Loucy (cell line): ENCODE measurements around the gene GAB2.

Source experiments
- H2AFZ ChIP-seq: fragments of 200-600 bp; sonication (generic); 2 replicates; pipeline ENCODE4 v1.6.0; 2016; ENCODE audit warnings: antibody characterized with exemption, mild to moderate bottlenecking, low read length, moderate library complexity
- H3F3A ChIP-seq: fragments of 200-600 bp; 2 replicates; pipeline ENCODE4 v1.6.0; 2016; ENCODE audit warnings: antibody characterized with exemption, low read depth, mild to moderate bottlenecking
- H3K27me3 ChIP-seq: fragments of 200-600 bp; sonication (generic); 2 replicates; pipeline ENCODE4 v1.6.1; 2014; ENCODE audit warnings: low read length, mild to moderate bottlenecking; ENCODE audit not compliant: insufficient read depth, poor library complexity, severe bottlenecking
- H3K36me3 ChIP-seq: fragments of 200-600 bp; sonication (generic); 2 replicates; pipeline ENCODE4 v1.6.1; 2016; ENCODE audit warnings: low read length; ENCODE audit not compliant: insufficient read depth
- H3K4me1 ChIP-seq: fragments of 200-600 bp; sonication (generic); 2 replicates; pipeline ENCODE4 v1.5.1; 2014; ENCODE audit warnings: low read length, mild to moderate bottlenecking; ENCODE audit not compliant: insufficient read depth, poor library complexity, severe bottlenecking
- H3K4me2 ChIP-seq: fragments of 200-600 bp; sonication (generic); 2 replicates; pipeline ENCODE4 v1.6.0; 2014; ENCODE audit warnings: antibody characterized with exemption, low read length, low read depth, mild to moderate bottlenecking; ENCODE audit not compliant: poor library complexity, severe bottlenecking
- H3K4me3 ChIP-seq: fragments of 200-600 bp; sonication (generic); 2 replicates; pipeline ENCODE4 v1.5.1; 2014; ENCODE audit warnings: low read length, mild to moderate bottlenecking, mixed read lengths; ENCODE audit not compliant: poor library complexity, severe bottlenecking
- H3K79me2 ChIP-seq: fragments of 200-600 bp; sonication (generic); 2 replicates; pipeline ENCODE4 v1.6.1; 2014; ENCODE audit warnings: low read length; ENCODE audit not compliant: insufficient read depth
- H3K9ac ChIP-seq: fragments of 200-600 bp; sonication (generic); 2 replicates; pipeline ENCODE4 v1.6.0; 2014; ENCODE audit warnings: mild to moderate bottlenecking, low read depth, low read length, moderate library complexity; ENCODE audit not compliant: poor library complexity, severe bottlenecking
- H3K9me2 ChIP-seq: fragments of 200-600 bp; sonication (generic); replicated peaks from 2 replicates; pipeline ENCODE4 v1.6.1; 2016; ENCODE audit warnings: low read depth, low read length, mixed read lengths
- H3K9me3 ChIP-seq: fragments of 200-600 bp; sonication (generic); 2 replicates; pipeline ENCODE4 v1.6.1; 2014; ENCODE audit warnings: mild to moderate bottlenecking, antibody characterized with exemption, low read length, low read depth; ENCODE audit not compliant: insufficient read depth
- H4K20me1 ChIP-seq: fragments of 200-600 bp; sonication (generic); 2 replicates; pipeline ENCODE4 v1.6.0; 2014; ENCODE audit warnings: antibody characterized with exemption, low read length, mild to moderate bottlenecking; ENCODE audit not compliant: insufficient read depth, poor library complexity, severe bottlenecking
- EZH2phosphoT487 ChIP-seq: fragments of 200-600 bp; IDR thresholded peaks from 2 replicates; pipeline ENCODE4 v1.6.1; 2018; ENCODE audit warnings: antibody characterized with exemption, mild to moderate bottlenecking, moderate library complexity, borderline replicate concordance
- TF ChIP-seq, protein P1 (sequence below): fragments of 200-600 bp; sonication (generic); conservative IDR thresholded peaks from 2 replicates; pipeline ENCODE4 v1.5.1; 2014; ENCODE audit warnings: mild to moderate bottlenecking, antibody characterized with exemption, low read length

Gene GAB2

GRCh38 chr11:78291503-78292108, 126.0 kb downstream of the GAB2 start:
- H3K36me3 ChIP-seq: no peaks in the 10 kb centered on the region
- TF ChIP-seq EZH2phosphoT487: no peak
- TF ChIP-seq, protein P1, sequence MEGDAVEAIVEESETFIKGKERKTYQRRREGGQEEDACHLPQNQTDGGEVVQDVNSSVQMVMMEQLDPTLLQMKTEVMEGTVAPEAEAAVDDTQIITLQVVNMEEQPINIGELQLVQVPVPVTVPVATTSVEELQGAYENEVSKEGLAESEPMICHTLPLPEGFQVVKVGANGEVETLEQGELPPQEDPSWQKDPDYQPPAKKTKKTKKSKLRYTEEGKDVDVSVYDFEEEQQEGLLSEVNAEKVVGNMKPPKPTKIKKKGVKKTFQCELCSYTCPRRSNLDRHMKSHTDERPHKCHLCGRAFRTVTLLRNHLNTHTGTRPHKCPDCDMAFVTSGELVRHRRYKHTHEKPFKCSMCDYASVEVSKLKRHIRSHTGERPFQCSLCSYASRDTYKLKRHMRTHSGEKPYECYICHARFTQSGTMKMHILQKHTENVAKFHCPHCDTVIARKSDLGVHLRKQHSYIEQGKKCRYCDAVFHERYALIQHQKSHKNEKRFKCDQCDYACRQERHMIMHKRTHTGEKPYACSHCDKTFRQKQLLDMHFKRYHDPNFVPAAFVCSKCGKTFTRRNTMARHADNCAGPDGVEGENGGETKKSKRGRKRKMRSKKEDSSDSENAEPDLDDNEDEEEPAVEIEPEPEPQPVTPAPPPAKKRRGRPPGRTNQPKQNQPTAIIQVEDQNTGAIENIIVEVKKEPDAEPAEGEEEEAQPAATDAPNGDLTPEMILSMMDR: no peak
- no peaks in the 10 kb centered on the region for H3K9me2 ChIP-seq
- H3K4me3 ChIP-seq: no peak overlapping the region
- H4K20me1 ChIP-seq: no peaks in the 10 kb centered on the region
- no peak overlapping the region for H3K4me2 ChIP-seq
- H3K79me2 ChIP-seq: no peaks in the 10 kb centered on the region
- H3K9ac ChIP-seq: no peak overlapping the region
- H3K4me1 ChIP-seq: no peaks in the 10 kb centered on the region
- no peaks in the 10 kb centered on the region for H3K27me3 ChIP-seq
- H3F3A ChIP-seq: no peaks in the 10 kb centered on the region
- no peaks in the 10 kb centered on the region for H3K9me3 ChIP-seq
- no peak overlapping the region for H2AFZ ChIP-seq

DNA sequence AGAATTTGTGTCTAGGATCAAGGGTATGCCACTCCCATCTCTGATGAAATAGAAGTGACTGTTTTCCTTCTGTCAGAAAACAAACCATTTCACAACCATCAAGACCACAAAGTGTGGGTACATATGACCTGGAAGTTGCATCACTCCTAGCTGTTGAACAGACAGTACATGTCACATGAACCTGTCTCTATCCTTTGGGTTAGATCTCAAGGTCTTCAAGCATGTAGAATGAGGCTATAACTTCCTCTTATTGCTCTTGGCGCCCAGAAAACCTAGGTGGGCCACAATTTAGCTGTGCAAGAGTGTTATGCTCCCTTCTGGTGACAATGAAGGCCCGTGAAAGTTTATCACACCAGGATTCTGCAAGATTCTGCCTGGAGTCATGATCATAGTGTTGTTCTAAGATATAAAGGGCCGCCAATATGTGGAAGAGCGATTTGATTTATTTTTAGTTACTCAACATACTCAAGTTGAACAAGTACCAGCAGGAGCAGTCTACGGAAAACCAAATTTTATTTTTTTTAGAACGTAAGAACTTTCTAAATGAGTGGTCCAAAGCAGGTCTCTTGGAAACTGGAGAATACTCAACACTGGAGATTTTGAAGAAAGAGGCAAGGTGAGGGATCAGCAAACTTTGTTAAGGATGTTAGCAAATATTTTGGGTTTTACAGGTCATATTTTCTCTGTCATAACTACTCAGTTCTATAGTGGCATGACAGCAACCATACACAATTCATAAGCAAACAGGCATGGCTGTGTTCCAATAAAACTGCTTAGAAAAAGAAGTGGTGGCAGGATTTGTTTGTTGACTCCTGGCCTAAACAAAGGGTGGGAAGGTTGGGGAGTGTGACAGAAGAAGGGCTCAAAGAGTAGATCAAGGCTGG, 127.1 kb downstream of the GAB2 start:
- no peaks in the 10 kb centered on the region for H3K79me2 ChIP-seq
- H3K27me3 ChIP-seq: no peaks in the 10 kb centered on the region
- no peaks in the 10 kb centered on the region for H3K9me2 ChIP-seq
- no peaks in the 10 kb centered on the region for H3K9me3 ChIP-seq
- no peak overlapping the region for H3K4me2 ChIP-seq
- H3K9ac ChIP-seq: no peak overlapping the region
- H3K36me3 ChIP-seq: no peaks in the 10 kb centered on the region
- no peaks in the 10 kb centered on the region for H4K20me1 ChIP-seq
- H3K4me1 ChIP-seq: no peaks in the 10 kb centered on the region
- no peaks in the 10 kb centered on the region for H3F3A ChIP-seq
- TF ChIP-seq EZH2phosphoT487: no peak
- TF ChIP-seq, protein P1: no peak
- no peak overlapping the region for H2AFZ ChIP-seq
- no peak overlapping the region for H3K4me3 ChIP-seq

GRCh38 chr11:78289552-78290292, 127.9 kb downstream of the GAB2 start:
- H3F3A ChIP-seq: no peaks in the 10 kb centered on the region
- no peaks in the 10 kb centered on the region for H3K4me1 ChIP-seq
- no peaks in the 10 kb centered on the region for H3K9me3 ChIP-seq
- H3K9ac ChIP-seq: no peak overlapping the region
- no peaks in the 10 kb centered on the region for H4K20me1 ChIP-seq
- TF ChIP-seq, protein P1: no peak
- no peak for TF ChIP-seq EZH2phosphoT487
- no peak overlapping the region for H3K4me2 ChIP-seq
- H3K36me3 ChIP-seq: no peaks in the 10 kb centered on the region
- H3K27me3 ChIP-seq: no peaks in the 10 kb centered on the region
- no peaks in the 10 kb centered on the region for H3K79me2 ChIP-seq
- H3K9me2 ChIP-seq: no peaks in the 10 kb centered on the region
- no peak overlapping the region for H3K4me3 ChIP-seq
- no peak overlapping the region for H2AFZ ChIP-seq
